Activated CD8-positive, alpha-beta memory T cell treated with anti-CD3 and anti-CD28 coated beads, Interleukin-2, amount 10 ng/mL, durations not matched to agents 7 days and 5 days (primary cell): ENCODE results near the gene CPNE1. TPM values are rescaled to one million over a fixed set of nuclear protein-coding genes. Genes with fewer than 3 reads are reported as not detected.
"Not testable (repeated sequence)": the region's sequence is repeated elsewhere in the genome, so short reads cannot be mapped to it uniquely, and the experiment has no call there.

ENCODE experiments used
- ATAC-seq: fragments of 150-1000 bp; cut with Tn5 transposase; one replicate; pipeline ENCODE4 v1.10.0; 2021; ENCODE audit warnings: moderate library complexity
- CTCF ChIA-PET: fragments of 350-600 bp; sonication (Branson Sonifier 250); formaldehyde crosslinking; loops from one replicate; lab custom pipeline; 2021; ENCODE audit warnings: antibody characterized with exemption; lab: Charles Lee
- DNase-seq: peaks from one replicate; pipeline ENCODE4 v3.0.0-alpha.2; 2020
- H3K27ac Mint-ChIP-seq: one replicate; pipeline ENCODE4 v1.8.0; 2021; ENCODE audit warnings: mild to moderate bottlenecking, mixed read lengths
- H3K27me3 Mint-ChIP-seq: one replicate; pipeline ENCODE4 v1.8.0; 2021; ENCODE audit warnings: mixed read lengths
- H3K36me3 Mint-ChIP-seq: one replicate; pipeline ENCODE4 v1.8.0; 2021; ENCODE audit warnings: mild to moderate bottlenecking, mixed read lengths
- H3K4me1 Mint-ChIP-seq: one replicate; pipeline ENCODE4 v1.8.0; 2021; ENCODE audit warnings: mixed read lengths
- H3K4me3 Mint-ChIP-seq: one replicate; pipeline ENCODE4 v1.8.0; 2021; ENCODE audit warnings: mild to moderate bottlenecking, moderate library complexity, mixed read lengths
- H3K9me3 Mint-ChIP-seq: one replicate; pipeline ENCODE4 v1.8.0; 2022; ENCODE audit warnings: low read depth, mixed read lengths
- total RNA-seq, 2 experiments: library from RNA; stranded (reverse); gene quantifications; one replicate each; pipeline ENCODE4 v1.2.3, GENCODE V29; 2021

CPNE1 gene
- total RNA-seq = 100 to 1,000 TPM; 277 to 286 TPM

GRCh38 chr20:35664466-35665206 lies at the start of gene CPNE1, which contains the start of gene RBM12:
CPNE1 (minus strand) TSS chr20:35664900; CDS start chr20:35632923, 31,977 bp downstream.
RBM12 (minus strand) TSS chr20:35664900; CDS start chr20:35655322, 9,578 bp downstream.
- DNase-seq = peak; percentile 97
- Mint-ChIP-seq H3K27ac (peak within 1 kb of the TSS; percentile 95), H3K4me1 (peaks cover 37% of the 10 kb centered on the region), H3K27me3 (no peaks in the 10 kb centered on the region), H3K4me3 (peak within 1 kb of the TSS; percentile 96), H3K36me3 (peaks cover 38% of the 10 kb centered on the region), H3K9me3 (no peaks in the 10 kb centered on the region)
- ATAC-seq = peak; percentile 80
- CTCF ChIA-PET = interaction anchor here (0.6 to 8.2 kb wide), 7 partner anchors 46 to 290 kb away, joined by 3 to 59 read pairs (median 3); no protein-coding TSS in a partner anchor

- peaks cover 69% of the 10 kb centered on the region for H3K36me3 Mint-ChIP-seq
- ATAC-seq = no peak
- peaks cover 57% of the 10 kb centered on the region for H3K4me1 Mint-ChIP-seq
- H3K4me3 Mint-ChIP-seq = no peak overlapping the region
- H3K27ac Mint-ChIP-seq = peak overlapping the region; percentile 40
- CTCF ChIA-PET = interaction anchor here (0.6 to 5.0 kb wide), 4 partner anchors 8 to 26 kb away, joined by 3 to 28 read pairs (median 10); partner anchors contain the start of genes NFS1 and ROMO1
- no peak for DNase-seq
- H3K27me3 Mint-ChIP-seq = no peaks in the 10 kb centered on the region
- H3K9me3 Mint-ChIP-seq = no peaks in the 10 kb centered on the region
These were observed 49.4 kb upstream of the CPNE1 start for GRCh38 chr20:35714127-35714526.

- Mint-ChIP-seq H3K36me3 (peaks cover 69% of the 10 kb centered on the region), H3K27ac (peak overlapping the region; percentile 64), H3K4me1 (peaks cover 61% of the 10 kb centered on the region)
- H3K9me3 Mint-ChIP-seq, DNase-seq, H3K27me3 Mint-ChIP-seq, ATAC-seq, H3K4me3 Mint-ChIP-seq: not testable (repeated sequence)
- CTCF ChIA-PET = interaction anchor here (0.8 to 5.0 kb wide), 4 partner anchors 9 to 94 kb away, joined by 3 to 28 read pairs (median 9); partner anchors contain the start of genes NFS1 and ROMO1
These were observed 48.4 kb upstream of the CPNE1 start for GRCh38 chr20:35713120-35713519.

DNA sequence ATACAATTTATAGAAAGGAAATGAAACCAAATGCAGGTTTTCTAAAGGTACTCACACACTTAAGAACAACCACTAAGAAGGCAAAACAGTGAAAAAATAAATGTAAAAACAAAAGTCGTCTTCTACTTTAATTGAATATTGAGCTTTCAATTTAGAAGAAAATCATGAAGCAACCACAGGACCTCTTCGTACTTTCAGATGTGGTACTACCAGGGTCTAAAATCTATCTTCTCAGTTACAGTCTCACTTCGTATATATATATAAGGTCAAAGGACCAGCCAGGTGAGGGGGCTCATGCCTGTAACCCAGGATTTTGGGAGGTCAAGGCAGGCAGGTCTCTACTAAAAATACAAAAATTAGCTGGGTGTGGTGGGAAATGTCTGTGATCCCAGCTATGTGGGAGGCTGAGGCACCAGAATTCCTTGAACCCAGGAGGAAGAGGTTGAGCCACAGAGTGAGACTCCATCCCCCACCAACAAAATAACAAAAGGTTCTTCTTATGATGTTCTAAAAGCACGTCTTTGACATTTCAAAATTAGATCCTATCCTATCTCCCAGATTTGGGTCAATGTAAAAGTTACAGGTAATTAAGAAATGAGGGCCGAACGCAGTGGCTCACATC lies 47.0 kb upstream of the CPNE1 start:
- Mint-ChIP-seq H3K9me3 (no peaks in the 10 kb centered on the region), H3K4me3 (peak overlapping the region; percentile 56), H3K4me1 (peaks cover 56% of the 10 kb centered on the region), H3K27me3 (no peaks in the 10 kb centered on the region), H3K36me3 (peaks cover 69% of the 10 kb centered on the region), H3K27ac (peak overlapping the region; percentile 81)
- no peak for DNase-seq
- peak; percentile 64 for ATAC-seq
- CTCF ChIA-PET = interaction anchor here (0.8 to 5.0 kb wide), 6 partner anchors 8 to 110 kb away, joined by 3 to 28 read pairs (median 4); partner anchors contain the start of genes NFS1, RBM39 and ROMO1

DNA sequence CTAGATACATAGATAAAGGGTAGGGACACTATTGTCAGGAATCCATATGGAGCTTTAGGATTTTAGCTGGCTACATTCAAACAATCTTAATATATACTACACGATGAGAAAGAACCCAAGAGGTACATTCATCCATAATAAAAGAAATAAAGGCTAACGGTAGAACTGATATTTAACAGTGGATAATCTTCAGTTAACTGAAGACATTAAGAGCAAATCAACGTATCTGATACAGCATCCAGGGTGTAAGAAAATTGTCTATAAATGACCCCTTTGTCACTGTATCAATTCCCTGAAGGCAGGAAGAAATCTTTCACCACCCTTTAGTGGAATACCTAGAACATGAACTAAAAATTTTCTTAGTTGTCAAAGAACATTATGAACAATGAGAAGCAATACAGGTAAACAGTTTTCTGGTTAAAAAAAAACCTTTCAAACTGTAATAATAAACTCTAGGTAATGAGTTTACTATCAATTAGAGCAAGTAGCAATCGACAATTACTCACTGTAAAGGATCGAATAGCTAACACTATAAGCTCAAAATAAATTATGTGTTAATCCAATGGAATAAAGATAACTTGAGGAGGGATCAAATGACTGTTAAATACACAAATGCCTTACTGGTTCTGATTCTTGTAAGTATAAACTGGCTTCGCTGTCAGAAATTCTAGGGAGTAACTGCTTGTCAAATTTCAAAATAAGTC lies 46.3 kb upstream of the CPNE1 start:
- Mint-ChIP-seq H3K4me1 (peaks cover 54% of the 10 kb centered on the region), H3K27ac (peak overlapping the region; percentile 81), H3K27me3 (no peaks in the 10 kb centered on the region), H3K36me3 (peaks cover 70% of the 10 kb centered on the region), H3K4me3 (peak overlapping the region; percentile 56), H3K9me3 (no peaks in the 10 kb centered on the region)
- CTCF ChIA-PET = interaction anchor here (0.8 to 5.0 kb wide), 7 partner anchors 9 to 173 kb away, joined by 3 to 28 read pairs (median 5); partner anchors contain the start of genes NFS1, RBM39 and ROMO1
- DNase-seq (no peak), ATAC-seq (no peak)

DNA sequence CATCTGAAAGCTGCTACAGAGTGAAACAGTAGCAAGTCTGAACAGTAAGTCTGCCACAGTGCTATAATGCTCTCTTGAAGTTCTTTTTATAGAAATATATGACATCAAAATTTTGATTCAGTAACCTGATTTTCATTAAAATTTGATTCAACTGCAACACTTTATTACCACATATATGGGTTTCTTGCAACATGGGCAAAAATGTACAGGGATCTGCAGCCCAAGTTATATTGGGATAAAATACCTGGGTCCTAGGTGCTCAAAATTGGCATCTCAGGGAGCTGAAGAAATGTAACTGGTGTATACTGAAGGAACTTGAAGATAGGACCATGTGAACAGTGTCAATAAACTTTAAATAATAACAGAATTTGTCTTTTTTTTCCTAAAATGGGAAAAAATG lies 45.3 kb upstream of the CPNE1 start:
- no peaks in the 10 kb centered on the region for H3K27me3 Mint-ChIP-seq
- peaks cover 50% of the 10 kb centered on the region for H3K4me1 Mint-ChIP-seq
- H3K36me3 Mint-ChIP-seq = peaks cover 67% of the 10 kb centered on the region
- no peak for ATAC-seq
- DNase-seq = no peak
- H3K9me3 Mint-ChIP-seq = no peaks in the 10 kb centered on the region
- no peak overlapping the region for H3K4me3 Mint-ChIP-seq
- CTCF ChIA-PET = interaction anchor here (0.7 to 5.0 kb wide), 6 partner anchors 8 to 174 kb away, joined by 3 to 28 read pairs (median 4); partner anchors contain the start of genes NFS1 and ROMO1
- no peak overlapping the region for H3K27ac Mint-ChIP-seq

DNA sequence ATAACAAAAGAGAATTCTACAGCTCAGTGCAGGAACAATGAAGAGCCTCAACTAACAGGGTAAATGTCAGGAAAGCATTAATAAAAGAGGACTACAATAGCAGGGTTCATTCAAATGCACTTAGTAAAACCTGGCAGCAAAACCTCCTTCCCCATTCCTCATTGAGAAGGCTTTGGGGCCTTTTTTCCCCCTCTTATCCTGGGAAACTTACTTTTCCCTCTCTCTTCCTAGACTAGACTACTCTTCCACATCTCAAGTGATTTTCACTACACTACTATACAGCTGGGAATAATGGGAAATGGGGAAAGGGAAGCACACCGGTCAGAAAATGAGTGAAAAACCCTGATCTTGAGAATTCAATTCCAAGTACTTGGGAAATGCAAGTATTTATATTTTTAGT lies 44.6 kb upstream of the CPNE1 start:
- H3K27me3 Mint-ChIP-seq = no peaks in the 10 kb centered on the region
- CTCF ChIA-PET = interaction anchor here (0.7 to 5.0 kb wide), 5 partner anchors 8 to 175 kb away, joined by 3 to 28 read pairs (median 5); partner anchors contain the start of genes NFS1 and ROMO1
- no peaks in the 10 kb centered on the region for H3K9me3 Mint-ChIP-seq
- peaks cover 53% of the 10 kb centered on the region for H3K4me1 Mint-ChIP-seq
- H3K27ac Mint-ChIP-seq = peak overlapping the region; percentile 64
- no peak for ATAC-seq
- H3K36me3 Mint-ChIP-seq = peaks cover 71% of the 10 kb centered on the region
- no peak overlapping the region for H3K4me3 Mint-ChIP-seq
- no peak for DNase-seq

DNA sequence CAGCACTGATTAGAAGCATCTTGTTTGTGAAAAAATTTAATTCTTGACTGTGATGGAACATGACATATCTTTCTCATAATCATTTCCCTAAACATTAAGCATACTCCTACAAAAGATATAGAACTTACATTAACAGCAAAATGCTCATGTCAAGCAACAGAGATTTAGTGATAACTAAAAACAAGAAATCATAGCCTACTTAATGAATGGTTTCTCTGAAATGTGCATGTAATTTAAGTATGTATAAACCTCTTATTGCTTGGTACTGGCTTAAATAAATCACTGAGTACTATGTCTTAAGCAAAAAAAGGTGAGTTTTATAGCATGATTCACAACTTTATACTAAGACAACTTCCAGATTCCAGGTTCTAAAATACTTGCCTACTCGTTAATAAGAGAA lies 43.8 kb upstream of the CPNE1 start:
- ATAC-seq (no peak), DNase-seq (no peak)
- H3K27me3 Mint-ChIP-seq = no peaks in the 10 kb centered on the region
- H3K4me3 Mint-ChIP-seq = no peak overlapping the region
- no peaks in the 10 kb centered on the region for H3K9me3 Mint-ChIP-seq
- peaks cover 50% of the 10 kb centered on the region for H3K4me1 Mint-ChIP-seq
- CTCF ChIA-PET = interaction anchor here (1.2 to 2.3 kb wide), 2 partner anchors 19 to 176 kb away, joined by 3 to 7 read pairs; no protein-coding TSS in a partner anchor
- peak overlapping the region; percentile 18 for H3K27ac Mint-ChIP-seq
- peaks cover 71% of the 10 kb centered on the region for H3K36me3 Mint-ChIP-seq

DNA sequence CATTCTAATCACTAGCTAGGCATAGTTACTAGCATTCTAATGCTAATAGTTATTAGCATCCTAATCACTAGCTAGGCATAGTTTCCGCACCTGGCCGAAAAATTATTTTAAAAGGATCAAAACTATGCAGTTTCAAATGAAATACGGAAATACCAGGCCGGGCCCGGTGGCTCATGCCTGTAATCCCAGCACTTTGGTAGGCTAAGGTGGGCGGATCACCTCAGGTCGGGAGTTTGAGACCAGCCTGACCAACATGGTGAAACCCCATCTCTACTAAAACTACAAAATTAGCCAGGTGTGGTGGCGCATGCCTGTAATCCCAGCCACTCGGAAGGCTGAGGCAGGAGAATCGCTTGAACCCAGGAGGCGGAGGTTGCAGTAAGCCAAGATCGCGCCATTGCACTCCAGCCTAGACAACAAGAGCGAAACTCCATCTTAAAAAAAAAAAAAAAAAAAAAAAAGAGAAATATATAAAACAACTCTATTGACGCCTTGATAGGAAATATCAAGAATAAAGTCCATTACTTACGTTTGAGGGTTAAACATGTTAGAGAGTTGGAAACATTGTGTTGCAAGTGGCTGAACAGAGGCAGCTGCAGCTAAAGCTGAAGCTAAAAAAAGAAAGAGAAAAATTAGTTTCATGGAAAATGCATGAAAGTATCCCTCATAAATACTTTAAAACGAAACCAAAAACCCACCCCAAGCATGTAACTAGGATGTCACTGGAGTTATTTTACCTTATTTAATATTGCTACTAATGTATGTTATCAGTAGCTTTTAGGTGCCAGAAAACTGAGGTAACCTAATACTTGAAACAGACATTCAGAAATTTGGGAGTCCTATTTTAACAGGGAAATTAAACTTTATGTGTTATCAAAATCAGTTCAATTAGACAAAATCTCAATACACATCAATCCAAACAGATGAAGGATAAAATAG lies 42.2 kb upstream of the CPNE1 start:
- ATAC-seq, H3K27ac Mint-ChIP-seq: not testable (repeated sequence)

GRCh38 chr20:35705894-35706293 lies 41.2 kb upstream of the CPNE1 start:
- Mint-ChIP-seq H3K4me1 (peaks cover 42% of the 10 kb centered on the region), H3K36me3 (peaks cover 67% of the 10 kb centered on the region)
- DNase-seq = peak; percentile 28
- ATAC-seq, H3K4me3 Mint-ChIP-seq, H3K9me3 Mint-ChIP-seq, H3K27ac Mint-ChIP-seq, H3K27me3 Mint-ChIP-seq: not testable (repeated sequence)
- CTCF ChIA-PET = interaction anchor here (0.9 to 2.3 kb wide), 2 partner anchors 9 to 29 kb away, joined by 4 to 8 read pairs; no protein-coding TSS in a partner anchor

More for the DNA sequence above, 42.2 kb upstream of the CPNE1 start:
- CTCF ChIA-PET = interaction anchor here (0.9 to 2.3 kb wide), 2 partner anchors 8 to 28 kb away, joined by 4 to 8 read pairs; no protein-coding TSS in a partner anchor
- Mint-ChIP-seq H3K36me3 (peaks cover 73% of the 10 kb centered on the region), H3K4me1 (peaks cover 47% of the 10 kb centered on the region)
- H3K4me3 Mint-ChIP-seq, H3K9me3 Mint-ChIP-seq, H3K27me3 Mint-ChIP-seq: not testable (repeated sequence)
- DNase-seq = peak; percentile 18

DNA sequence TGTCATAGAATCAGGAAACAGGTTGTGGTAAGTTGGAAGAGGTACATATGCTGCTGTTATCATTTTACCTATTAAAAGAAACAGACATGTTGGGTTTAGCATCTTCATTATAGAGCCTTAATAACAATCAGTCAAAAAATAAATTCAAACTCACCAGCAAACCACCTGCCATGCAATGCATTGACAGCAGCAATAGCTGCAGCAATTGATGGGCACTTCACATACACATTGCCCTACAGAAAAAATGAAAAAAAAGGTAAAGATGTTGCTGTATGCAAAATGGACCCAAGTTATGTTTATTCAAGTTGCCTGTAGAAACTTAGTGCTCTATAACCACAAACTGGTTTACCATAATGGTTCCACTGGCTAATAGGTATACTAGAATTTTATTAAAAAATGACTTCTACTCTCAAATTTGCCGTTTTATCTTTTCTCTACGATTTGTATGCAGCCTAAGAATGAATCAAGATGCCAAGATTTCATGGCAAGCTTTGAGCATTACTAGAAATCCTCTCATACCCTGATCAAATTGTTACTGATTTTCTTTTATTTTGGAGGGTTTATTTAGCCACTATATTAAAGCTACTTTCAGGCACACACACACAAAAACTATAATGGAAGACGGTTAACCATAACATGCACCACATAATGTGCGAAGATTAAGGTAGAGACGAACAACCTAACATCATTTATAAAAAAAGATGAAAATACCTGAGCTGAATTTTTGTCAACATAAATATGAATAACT lies 40.0 kb upstream of the CPNE1 start:
- CTCF ChIA-PET = interaction anchor here (1.2 to 2.3 kb wide), 2 partner anchors 30 to 250 kb away, joined by 4 to 8 read pairs; partner anchors contain the start of gene SCAND1
- Mint-ChIP-seq H3K4me1 (peaks cover 42% of the 10 kb centered on the region), H3K9me3 (no peaks in the 10 kb centered on the region), H3K36me3 (peaks cover 60% of the 10 kb centered on the region), H3K4me3 (no peak overlapping the region), H3K27me3 (no peaks in the 10 kb centered on the region), H3K27ac (peak overlapping the region; percentile 71)
- ATAC-seq = no peak
- no peak for DNase-seq
